HuH-7 (cell line): ENCODE measurements around the gene CASZ1.

Source experiments
- DNase-seq: peaks from one replicate; pipeline ENCODE4 v3.0.0; 2011; ENCODE audit warnings: low spot score

Gene CASZ1

DNA sequence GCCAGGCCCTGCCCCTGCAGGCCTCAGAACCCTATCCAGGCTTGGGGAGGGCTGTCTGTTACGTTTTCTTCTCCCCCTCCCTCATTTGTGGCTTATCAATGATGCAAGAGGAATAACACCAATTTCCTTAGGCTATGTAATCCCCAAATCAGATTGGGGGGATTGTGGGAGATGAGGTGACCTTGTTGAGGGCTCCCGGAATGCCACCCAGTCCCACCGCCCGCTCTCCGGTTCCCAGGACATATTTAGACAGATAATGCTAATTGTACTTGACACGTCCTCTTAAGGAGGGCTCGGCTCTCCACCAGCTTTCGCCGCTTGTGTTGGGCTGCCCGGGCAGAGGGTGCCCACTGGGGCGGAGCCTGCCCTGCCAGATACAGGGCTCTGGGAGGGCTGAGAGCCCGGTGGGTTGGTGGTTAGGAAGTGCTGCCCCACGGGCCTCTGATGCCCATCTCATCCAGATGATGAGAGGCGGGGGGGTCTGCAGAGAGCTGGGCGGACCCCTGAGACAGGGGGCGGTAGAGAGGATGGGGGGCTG, 90.0 kb downstream of the CASZ1 start:
- no peak for DNase-seq

GRCh38 chr1:10705953-10706352, 90.5 kb downstream of the CASZ1 start:
- DNase-seq, result no peak

DNA sequence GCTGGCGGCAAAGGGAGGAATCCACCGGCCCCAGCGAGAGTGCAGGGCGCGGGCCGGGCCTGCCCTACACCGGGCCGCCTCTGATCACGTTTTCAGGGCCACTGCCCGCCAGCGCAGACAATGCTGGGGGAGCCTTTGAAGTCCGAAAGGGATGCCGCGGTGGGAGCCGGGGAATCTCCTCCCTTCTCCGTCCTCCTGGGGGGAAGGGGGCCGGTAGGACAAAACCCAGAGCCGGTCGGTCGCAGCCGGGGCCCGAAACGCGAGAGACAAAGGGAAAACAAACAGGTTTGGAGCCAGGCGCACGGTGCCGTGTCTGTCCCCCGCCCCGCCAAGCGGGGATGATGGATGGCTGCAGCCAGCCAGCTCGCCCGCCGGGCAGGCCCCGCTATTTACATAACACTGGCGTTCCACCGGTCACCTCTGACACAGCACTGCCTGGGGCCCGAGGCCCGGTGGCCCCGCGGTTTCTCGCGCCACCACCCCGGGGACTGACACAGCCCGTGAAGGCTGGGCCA, 92.0 kb downstream of the CASZ1 start:
- peak; percentile 71 for DNase-seq

- no peak for DNase-seq
Observed at GRCh38 chr1:10703702-10704101, 92.7 kb downstream of the CASZ1 start.

DNA sequence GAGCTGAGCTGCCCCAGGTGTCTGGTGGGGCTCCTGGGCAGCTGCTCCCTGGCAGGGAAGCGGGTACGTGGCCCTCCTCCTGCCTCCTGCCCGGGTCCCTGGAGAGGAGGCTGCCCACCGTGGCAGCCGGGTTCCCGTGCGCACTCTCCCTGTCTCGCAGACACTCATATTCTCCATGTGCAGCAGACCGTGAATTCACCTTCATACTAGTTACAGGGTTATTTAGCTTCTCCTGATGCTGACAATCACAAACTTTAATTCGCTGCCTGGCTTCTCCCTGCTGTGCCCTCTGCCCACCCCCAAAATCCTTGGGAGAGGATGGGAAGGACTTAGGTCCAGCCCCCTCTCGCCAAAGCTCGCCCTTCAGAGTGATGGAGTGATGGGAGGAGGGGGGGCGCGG, 95.3 kb downstream of the CASZ1 start:
- no peak for DNase-seq

GRCh38 chr1:10699470-10699835, 97.0 kb downstream of the CASZ1 start:
- no peak for DNase-seq

GRCh38 chr1:10698726-10699469, 97.5 kb downstream of the CASZ1 start:
- DNase-seq, result no peak

DNA sequence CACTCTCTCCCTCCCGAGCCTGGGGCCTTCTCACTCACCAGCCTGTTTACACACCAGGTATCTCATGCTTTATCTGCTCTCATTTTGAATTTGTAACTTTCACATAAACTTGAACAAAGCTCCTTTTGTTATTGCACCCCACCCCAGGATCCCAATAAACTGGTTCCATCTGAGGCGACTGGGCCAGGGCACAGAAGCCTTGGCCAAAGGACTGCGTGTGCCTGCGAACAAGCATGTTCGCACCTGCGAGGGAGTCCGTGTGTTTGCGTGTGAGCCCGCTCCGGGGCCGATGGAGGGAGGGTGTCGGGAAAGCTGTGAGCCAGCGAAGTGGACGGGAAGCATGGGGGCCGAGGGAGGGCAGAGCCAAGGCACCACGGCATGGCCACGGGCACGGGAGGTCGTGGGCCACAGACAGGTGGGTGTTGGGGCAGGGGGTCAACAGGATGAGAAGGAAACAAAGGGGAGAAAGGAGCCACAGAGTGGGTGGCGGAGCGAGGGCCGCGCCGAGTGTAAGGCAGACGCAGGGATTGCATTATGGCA, 98.8 kb downstream of the CASZ1 start:
- DNase-seq, result no peak

GRCh38 chr1:10696977-10697376, 99.5 kb downstream of the CASZ1 start:
- DNase-seq, result no peak

GRCh38 chr1:10694633-10695627, 101.5 kb downstream of the CASZ1 start:
- peak; percentile 99 for DNase-seq

GRCh38 chr1:10694274-10694632, 102.2 kb downstream of the CASZ1 start:
- DNase-seq, result peak; percentile 78

- DNase-seq, result peak; percentile 46
Observed at GRCh38 chr1:10693497-10694273, 102.8 kb downstream of the CASZ1 start.

DNA sequence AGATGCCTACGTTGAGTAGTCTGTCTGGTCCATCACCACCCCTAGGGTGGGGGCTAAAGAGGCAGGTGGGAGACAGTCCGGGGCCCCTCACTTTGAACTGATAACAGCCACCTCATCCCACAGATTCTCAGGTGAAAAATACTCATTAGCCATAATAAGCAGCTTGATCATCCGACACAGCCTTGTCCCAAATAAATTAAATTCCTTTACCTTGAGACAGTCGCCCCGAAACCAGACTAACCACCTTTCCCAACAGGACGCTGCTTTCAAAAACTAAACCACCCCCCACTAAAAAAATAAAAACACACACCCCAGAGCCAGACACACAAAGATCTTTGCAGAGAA, 103.3 kb downstream of the CASZ1 start:
- no peak for DNase-seq

- peak; percentile 88 for DNase-seq
Observed at GRCh38 chr1:10692401-10693021, 103.9 kb downstream of the CASZ1 start.

GRCh38 chr1:10691740-10692125, 104.7 kb downstream of the CASZ1 start:
- no peak for DNase-seq

GRCh38 chr1:10691075-10691739, 105.2 kb downstream of the CASZ1 start:
- DNase-seq, result no peak

- DNase-seq, result no peak
Observed at GRCh38 chr1:10690484-10690883, 106.0 kb downstream of the CASZ1 start.

DNA sequence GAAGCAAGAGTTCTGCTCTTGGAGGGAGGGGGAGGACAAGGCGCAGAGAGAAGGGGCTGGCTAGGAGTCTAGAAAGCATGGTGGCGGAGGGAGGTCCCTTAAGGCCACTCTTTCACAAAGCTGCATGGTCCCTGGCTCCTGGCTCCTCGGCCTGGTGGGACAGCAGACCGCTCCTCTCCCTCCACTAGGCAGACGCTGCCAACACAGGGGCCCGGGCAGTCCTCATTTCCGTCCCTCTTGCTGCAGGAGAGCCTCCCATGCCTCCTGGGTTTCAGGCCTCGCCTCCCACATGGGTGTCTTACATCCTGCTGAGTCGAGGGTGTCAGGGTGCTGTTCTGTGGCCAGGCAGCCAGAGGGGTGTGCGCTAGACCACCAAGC, 108.0 kb downstream of the CASZ1 start:
- DNase-seq, result no peak

- no peak for DNase-seq
Observed at GRCh38 chr1:10687782-10688408, 108.6 kb downstream of the CASZ1 start.

- no peak for DNase-seq
Observed at GRCh38 chr1:10687251-10687651, 109.2 kb downstream of the CASZ1 start.
